Measurements from ENCODE around the gene ADD1.

- TF ChIP-seq CTCF (optimal IDR thresholded peaks at IDR 0.05 in 1 of 3, IDR thresholded peaks at IDR 0.05 in 1 of 3, conservative IDR thresholded peaks at IDR 0.05 in 1 of 3; ENCODE audit: extremely low read depth in 1 of 3, insufficient read depth in 2 of 3, low read length in 3 of 3): no peak
- no peak for TF ChIP-seq EZH2 (IDR thresholded peaks at IDR 0.05; ENCODE audit: low read length)
These were observed 23.2 kb downstream of the ADD1 start for GRCh38 chr4:2866891-2867290.
